Stimulated activated CD4-positive, alpha-beta T cell treated with anti-CD3 and anti-CD28 coated beads, TNF-alpha, amount 100 ng/mL, for 24 hours (primary cell): ENCODE data around the gene TRPV5.

Experiments
- DNase-seq, 3 experiments: peaks; one replicate each; pipeline ENCODE4 v3.0.0-alpha.2; 2020; ENCODE audit warnings: low read depth in 3 of 3

The TRPV5 gene

DNA sequence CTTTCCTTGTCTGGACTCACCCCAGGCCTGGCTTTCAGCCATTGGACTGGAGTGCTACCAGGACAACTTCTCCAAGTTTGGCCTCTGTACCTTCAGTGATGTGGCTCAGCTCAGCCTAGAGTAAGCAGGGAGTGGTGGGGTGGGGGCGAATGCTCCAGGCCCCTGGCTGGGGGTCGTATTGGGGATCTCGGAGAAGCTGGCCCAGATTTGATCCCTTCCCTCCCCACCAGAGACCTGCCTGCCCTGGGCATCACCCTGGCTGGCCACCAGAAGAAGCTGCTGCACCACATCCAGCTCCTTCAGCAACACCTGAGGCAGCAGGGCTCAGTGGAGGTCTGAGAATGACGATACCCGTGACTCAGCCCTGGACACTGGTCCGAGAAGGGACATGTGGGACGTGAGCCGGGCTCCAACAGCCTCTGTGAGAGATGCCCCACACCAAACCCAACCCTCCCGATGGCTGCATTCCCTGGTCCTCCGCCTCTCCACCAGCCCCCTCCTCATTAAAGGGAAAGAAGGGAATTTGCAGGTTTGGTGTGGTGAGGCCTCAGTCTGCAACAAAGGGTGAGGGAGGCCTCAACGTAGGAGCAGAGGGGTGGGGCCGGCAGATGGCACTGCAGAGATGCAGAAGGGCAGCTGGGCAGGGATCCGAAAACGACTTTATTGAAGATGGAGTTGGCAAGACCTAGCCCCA, 62.8 kb downstream of the TRPV5 start:
- no peak for DNase-seq

DNA sequence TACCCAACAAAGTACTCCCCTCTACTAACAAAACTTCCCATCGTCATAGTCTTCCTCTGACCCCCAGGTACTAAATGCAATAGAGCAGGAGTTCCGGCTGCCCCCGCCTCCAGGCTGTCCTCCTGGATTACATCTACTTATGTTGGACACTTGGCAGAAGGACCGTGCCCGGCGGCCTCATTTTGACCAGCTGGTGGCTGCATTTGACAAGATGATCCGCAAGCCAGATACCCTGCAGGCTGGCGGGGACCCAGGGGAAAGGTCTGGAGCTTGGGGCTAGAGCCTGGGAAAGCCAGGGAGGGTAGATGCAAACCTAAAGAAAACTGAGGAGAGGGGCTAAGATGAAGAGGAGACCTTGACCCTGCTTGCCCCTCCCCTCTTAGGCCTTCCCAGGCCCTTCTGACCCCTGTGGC, 63.4 kb downstream of the TRPV5 start:
- DNase-seq: no peak

DNA sequence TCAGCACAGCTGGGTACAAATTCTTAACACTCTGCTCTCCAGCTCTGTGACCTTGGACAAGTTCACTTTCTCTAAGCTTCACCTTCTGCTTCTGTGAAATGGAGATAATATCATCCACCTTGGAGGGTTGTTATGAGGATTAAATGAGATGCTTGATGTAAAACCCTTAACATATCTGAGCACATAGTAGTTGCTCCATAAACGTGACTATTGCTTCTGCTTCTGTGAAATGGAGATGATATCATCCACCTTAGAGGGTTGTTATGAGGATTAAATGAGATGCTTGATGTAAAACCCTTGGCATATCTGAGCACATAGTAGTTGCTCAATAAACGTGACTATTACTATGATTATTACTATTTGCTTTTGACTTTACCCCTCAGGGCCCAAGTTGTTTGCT, 64.1 kb downstream of the TRPV5 start:
- no peak for DNase-seq

DNA sequence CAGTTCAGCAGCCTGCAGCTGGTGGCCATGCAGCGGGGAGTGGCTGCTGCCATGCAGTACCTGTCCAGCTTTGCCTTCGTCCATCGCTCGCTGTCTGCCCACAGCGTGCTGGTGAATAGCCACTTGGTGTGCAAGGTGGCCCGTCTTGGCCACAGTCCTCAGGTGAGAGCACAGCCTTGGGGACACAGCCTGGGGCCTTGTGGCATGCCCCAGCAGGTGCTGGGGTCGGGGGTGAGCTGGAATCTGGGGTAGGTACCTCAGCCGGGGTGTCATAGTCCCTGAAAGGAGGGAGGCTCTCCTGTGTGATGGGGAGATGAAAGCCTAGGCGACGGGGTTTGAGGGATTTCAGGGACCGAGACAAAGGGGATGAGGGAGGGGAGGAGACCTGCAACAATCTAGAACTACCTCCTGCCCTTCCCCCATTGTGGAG, 64.5 kb downstream of the TRPV5 start:
- DNase-seq: no peak

DNA sequence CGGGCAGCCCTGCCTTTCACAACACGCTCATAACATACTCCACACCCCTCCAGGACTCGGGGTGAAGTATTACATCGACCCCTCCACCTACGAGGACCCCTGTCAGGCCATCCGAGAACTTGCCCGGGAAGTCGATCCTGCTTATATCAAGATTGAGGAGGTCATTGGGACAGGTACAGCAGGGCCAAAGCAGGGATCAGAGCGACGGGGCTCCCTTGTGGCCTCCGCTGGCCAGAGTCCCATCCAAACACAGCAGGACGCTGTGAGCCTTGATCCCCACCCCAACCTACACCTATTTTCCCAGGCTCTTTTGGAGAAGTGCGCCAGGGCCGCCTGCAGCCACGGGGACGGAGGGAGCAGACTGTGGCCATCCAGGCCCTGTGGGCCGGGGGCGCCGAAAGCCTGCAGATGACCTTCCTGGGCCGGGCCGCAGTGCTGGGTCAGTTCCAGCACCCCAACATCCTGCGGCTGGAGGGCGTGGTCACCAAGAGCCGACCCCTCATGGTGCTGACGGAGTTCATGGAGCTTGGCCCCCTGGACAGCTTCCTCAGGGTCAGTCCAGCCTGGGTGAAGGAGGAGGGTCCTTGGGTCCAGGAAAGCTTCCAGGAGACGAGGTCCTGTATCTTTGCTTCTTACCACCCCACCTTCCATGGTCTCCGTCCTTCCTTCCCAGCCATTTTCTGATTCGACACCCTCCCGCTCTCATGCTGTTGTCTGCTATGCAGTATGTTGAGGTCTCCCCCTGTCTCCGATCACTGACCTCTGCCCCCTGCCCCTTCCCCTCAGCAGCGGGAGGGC, 65.2 kb downstream of the TRPV5 start:
- DNase-seq: no peak

DNA sequence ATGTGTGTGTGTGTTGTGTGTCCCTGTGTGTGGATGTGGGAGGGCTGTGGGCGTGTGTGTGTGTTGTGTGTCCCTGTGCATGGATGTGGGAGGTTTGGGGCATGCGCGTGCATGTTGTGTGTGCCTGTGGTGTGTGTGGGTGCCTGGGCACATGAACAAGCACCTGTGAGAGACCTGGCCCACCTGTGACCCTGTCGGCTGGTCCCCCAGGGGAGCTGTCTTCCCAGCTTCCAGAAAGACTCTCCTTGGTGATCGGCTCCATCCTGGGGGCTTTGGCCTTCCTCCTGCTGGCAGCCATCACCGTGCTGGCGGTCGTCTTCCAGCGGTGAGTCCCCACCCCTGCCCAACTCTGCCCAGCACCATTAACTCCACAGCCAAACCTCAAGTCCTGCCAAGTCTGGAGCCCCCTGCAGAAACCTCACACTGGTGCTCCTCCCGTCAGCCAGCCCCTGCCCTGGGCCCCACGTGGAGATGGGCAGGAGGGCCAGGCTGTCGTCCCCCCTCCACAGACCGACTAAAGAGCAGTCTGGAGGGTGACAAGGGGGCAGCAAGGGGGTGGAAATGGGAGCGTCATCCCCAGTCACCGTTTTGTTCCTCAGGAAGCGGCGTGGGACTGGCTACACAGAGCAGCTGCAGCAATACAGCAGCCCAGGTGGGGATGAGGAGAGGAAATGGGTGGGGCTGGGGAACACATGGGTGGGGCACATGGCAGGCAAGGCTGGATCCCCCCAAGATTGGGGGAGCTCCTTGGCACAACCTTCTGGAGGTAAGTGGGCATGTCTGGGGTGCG, 66.0 kb downstream of the TRPV5 start:
- DNase-seq: no peak

DNA sequence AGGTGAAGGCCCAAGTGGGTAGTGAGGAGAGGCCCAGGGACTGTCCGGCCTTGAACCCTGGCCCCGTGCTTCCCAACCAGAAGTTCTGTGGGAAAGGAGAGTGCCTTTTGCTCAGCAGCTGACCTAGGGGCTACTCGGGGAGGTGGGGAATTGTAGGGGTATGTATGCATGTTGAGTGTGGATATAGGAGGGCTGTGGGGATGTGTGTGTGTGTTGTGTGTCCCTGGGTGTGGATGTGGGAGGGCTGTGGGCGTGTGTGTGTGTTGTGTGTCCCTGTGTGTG, 66.5 kb downstream of the TRPV5 start:
- DNase-seq: no peak

DNA sequence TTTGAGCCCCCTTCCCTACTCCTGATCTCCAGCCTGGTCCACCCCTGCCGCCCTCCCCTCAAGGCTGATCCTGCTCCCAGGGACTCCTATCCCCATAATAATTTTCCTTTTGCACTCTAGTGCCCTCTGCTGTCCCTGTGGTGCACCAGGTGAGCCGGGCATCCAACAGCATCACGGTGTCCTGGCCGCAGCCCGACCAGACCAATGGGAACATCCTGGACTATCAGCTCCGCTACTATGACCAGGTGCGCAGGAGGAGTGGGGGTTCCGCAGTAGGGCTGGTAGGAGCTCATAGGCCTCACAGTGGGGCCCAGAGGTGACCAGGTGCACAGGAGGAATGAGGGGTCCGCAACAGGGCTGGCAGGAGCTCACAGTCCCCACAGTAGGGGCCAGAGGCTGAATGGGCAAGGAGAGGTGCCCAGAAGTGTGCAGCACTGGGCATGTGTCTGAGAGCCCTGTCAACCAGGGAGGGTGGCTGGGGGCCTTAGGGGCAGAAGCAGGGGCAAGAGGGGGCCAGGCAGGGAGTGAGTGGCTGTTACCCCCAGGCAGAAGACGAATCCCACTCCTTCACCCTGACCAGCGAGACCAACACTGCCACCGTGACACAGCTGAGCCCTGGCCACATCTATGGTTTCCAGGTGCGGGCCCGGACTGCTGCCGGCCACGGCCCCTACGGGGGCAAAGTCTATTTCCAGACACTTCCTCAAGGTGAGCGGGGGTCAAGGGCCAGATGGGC, 67.0 kb downstream of the TRPV5 start:
- DNase-seq: no peak

DNA sequence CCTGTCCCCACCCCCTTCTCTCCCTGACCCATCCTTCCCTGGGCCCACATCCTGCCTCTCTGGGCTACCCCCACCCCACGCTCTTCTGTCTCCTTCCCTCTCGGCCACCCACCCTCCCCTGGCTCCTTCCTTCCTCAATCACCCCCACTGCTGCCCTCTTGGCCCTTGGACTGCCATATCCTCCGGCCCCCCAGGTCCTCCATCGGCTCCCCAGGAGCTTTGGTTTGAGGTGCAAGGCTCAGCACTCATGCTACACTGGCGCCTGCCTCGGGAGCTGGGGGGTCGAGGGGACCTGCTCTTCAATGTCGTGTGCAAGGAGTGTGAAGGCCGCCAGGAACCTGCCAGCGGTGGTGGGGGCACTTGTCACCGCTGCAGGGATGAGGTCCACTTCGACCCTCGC, 67.8 kb downstream of the TRPV5 start:
- no peak for DNase-seq

DNA sequence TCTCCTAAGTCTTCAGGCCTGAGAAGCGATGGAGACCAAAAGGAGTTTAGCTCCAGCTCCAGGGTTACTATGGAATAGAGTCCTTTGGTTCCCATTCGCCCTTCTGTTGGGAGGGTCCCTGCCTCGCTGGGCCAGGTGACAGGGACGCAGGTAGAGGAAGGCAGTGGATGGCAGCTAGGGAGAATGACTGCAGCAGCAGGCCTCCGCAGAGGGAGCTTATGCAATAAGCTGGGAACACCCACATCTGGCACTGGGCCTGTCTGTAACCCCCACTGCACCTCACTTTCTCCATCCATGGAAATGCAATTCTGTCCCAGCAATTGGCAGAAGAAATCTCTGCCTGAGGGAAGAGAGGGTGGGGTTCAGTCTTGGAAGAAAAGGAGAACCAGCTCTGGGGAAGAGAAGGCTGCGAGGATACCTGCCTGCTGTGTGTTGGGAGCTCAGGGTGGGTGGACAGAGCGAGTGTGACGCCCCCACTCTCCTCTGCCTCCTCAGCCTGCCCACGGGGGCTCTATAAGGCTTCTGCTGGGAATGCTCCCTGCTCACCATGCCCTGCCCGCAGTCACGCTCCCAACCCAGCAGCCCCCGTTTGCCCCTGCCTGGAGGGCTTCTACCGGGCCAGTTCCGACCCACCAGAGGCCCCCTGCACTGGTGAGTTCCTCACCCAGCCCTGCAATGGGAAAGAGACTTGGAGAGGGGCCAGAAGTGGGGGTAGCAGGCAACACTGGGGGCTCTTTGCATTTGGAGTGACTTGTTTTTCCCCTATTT, 68.4 kb downstream of the TRPV5 start:
- no peak for DNase-seq

DNA sequence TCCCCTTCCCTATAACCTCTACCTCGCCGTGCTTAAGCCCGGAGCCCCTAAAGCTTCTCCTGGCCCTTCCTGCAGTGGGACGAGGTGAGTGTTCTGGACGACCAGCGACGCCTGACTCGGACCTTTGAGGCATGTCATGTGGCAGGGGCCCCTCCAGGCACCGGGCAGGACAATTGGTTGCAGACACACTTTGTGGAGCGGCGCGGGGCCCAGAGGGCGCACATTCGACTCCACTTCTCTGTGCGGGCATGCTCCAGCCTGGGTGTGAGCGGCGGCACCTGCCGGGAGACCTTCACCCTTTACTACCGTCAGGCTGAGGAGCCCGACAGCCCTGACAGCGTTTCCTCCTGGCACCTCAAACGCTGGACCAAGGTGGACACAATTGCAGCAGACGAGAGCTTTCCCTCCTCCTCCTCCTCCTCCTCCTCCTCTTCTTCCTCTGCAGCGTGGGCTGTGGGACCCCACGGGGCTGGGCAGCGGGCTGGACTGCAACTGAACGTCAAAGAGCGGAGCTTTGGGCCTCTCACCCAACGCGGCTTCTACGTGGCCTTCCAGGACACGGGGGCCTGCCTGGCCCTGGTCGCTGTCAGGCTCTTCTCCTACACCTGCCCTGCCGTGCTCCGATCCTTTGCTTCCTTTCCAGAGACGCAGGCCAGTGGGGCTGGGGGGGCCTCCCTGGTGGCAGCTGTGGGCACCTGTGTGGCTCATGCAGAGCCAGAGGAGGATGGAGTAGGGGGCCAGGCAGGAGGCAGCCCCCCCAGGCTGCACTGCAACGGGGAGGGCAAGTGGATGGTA, 69.5 kb downstream of the TRPV5 start:
- DNase-seq: no peak

DNA sequence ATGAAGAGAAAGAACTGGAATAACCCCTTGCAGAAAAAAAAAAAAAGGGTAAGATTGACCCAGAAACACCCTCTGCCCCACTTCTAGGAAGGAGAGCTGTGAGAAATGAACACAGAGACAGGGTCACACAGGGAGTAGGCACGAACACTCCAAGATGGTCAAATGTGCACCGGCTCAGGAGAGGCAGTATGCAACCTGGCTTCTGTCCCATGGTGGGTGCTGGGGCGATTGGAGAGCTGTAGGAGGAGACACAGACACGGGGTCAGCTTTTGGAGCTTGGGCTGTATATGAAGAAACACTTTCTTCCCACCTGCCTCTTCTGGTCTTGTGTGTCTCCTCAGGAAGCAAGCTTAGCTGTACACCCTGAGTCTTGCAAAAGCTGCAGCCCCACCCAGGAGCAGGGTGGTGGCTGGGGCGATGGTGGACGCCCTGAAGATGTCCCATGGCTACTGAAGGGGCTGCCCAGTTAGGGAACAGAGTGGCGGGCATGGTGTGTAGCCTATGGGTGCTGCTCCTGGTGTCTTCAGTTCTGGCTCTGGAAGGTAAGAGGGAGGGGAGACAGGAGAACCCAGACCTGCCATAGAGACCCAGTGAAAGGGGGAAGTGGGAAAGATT, 70.7 kb downstream of the TRPV5 start:
- DNase-seq: no peak

DNA sequence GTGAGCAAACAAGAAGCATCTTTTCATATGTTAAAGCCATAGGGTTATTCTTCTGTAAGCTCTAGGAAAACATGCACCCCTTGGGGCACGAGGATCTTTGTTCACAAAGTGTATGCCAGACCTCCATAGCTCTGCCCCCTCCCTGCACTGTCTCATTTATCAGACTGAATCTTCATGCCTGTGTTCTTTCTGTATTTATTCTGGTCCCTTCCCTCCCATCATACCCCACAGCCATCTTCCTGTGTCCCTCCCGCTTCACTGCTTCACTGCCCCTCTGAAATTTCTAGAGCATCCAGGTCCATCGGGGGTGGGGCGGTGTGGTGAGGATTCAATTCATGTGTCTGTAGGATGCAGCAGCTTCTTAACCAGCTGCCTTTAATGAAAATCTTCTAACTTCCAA, 71.2 kb downstream of the TRPV5 start:
- no peak for DNase-seq

DNA sequence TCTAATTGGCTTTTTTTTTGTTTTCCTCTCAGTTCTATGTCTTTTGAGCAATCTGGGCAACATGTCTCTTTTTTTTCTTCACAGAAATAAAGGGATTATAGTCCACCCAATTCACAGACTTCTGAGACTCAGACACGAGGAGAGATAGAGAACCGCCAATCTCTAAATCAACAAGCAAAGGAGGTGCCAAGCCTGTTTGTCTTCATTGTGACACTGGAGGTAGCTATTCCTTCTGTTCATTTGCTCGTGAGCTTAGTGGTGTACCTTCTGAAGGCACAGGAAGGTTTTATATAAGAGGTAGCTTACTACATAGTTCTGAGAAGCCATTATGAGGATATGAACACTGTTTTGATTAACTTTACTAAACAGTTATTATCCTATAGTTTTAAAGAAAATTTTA, 72.6 kb downstream of the TRPV5 start:
- no peak for DNase-seq

DNA sequence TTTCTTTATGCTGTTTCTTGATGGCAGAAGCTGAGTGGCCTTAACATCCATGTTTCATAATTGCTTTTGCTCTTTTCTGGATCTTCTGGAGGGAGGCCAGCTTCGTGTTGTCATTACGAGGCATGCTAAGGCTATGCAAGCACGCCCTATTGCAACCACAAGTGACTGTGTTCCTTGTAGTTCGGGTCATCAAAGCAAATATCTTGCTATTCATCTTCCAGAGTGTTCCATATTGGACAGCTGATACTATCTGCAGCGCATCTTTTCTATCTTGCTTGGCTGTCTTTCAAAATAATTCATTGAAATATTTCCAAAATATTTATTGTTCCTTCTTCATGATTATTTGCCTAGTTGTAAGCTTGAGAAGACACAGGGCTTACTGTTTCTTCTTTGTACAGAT, 73.7 kb downstream of the TRPV5 start:
- DNase-seq: no peak

DNA sequence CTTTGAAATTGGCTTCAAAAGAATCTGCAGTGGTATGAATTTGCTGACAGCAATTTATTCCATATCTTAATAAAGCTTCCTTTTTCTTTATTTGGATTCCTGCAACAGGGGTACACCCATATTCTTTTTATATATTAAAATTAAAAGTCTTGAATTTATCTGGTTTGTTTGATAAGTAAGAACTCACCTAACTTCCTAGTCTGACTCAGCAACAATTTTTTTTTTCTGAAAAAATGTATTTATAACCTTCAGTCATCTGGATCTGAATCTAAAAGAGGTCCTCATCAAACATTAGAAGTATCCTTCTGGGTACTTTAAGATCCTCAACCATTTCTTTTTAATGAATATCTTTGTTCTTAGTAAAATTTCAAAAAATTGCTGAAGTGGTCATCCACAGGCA, 74.1 kb downstream of the TRPV5 start:
- DNase-seq: no peak
